Endothelial cell (in vitro differentiated cells): Measurements from ENCODE around the gene TLK2. TPM values are rescaled to one million over a fixed set of nuclear protein-coding genes. Genes with fewer than 3 reads are reported as not detected.
"Not testable (repeated sequence)": the region's sequence is repeated elsewhere in the genome, so short reads cannot be mapped to it uniquely, and the experiment has no call there.

ENCODE experiments used
- DNase-seq: peaks from one replicate; pipeline ENCODE4 v3.0.0; 2021; ENCODE audit warnings: low spot score
- H3K27ac Mint-ChIP-seq: one replicate; pipeline ENCODE4 v1.8.0; 2021; ENCODE audit warnings: mixed read lengths, inconsistent platforms; ENCODE audit not compliant: unreplicated experiment
- H3K27me3 Mint-ChIP-seq: one replicate; pipeline ENCODE4 v1.8.0; 2021; ENCODE audit warnings: mild to moderate bottlenecking, moderate library complexity, mixed read lengths, inconsistent platforms; ENCODE audit not compliant: unreplicated experiment
- H3K36me3 Mint-ChIP-seq: one replicate; pipeline ENCODE4 v1.8.0; 2021; ENCODE audit warnings: mild to moderate bottlenecking, low read depth, mixed read lengths, inconsistent platforms; ENCODE audit not compliant: unreplicated experiment
- H3K4me1 Mint-ChIP-seq: one replicate; pipeline ENCODE4 v1.8.0; 2021; ENCODE audit warnings: mild to moderate bottlenecking, mixed read lengths, inconsistent platforms; ENCODE audit not compliant: unreplicated experiment
- H3K4me3 Mint-ChIP-seq: one replicate; pipeline ENCODE4 v1.8.0; 2021; ENCODE audit warnings: mild to moderate bottlenecking, mixed read lengths, inconsistent platforms; ENCODE audit not compliant: unreplicated experiment
- H3K9me3 Mint-ChIP-seq: one replicate; pipeline ENCODE4 v1.8.0; 2021; ENCODE audit warnings: mixed read lengths, inconsistent platforms; ENCODE audit not compliant: unreplicated experiment
- total RNA-seq: library from RNA; stranded (reverse); fragmentation: NEBNext Ultra II Directional; extraction: Animal tissue kit (Norgen Biotek cat#: 25700); gene quantifications from one replicate; pipeline ENCODE4 v1.2.1, GENCODE V29; 2021; ENCODE audit not compliant: unreplicated experiment
- TF ChIP-seq, protein P1 (sequence below): fragments of 200-600 bp; sonication (generic); IDR thresholded peaks from one replicate; pipeline ENCODE4 v1.5.0; 2021; ENCODE audit warnings: antibody characterized with exemption; ENCODE audit not compliant: unreplicated experiment

TLK2 gene
- total RNA-seq, 1 donor from 2014 or later = 47.5 TPM

DNA sequence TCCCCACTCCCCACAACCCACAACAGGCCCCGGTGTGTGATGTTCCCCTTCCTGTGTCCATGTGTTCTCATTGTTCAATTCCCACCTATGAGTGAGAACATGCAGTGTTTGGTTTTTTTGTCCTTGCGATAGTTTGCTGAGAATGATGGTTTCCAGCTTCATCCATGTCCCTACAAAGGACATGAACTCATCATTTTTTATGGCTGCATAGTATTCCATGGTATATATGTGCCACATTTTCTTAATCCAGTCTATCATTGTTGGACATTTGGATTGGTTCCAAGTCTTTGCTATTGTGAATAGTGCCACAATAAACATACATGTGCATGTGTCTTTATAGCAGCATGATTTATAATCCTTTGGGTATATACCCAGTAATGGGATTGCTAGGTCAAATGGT is 82.3 kb downstream of the TLK2 start:
- H3K4me1 Mint-ChIP-seq, DNase-seq, H3K27me3 Mint-ChIP-seq, H3K9me3 Mint-ChIP-seq, H3K4me3 Mint-ChIP-seq, H3K27ac Mint-ChIP-seq: not testable (repeated sequence)
- peaks cover 23% of the 10 kb centered on the region for H3K36me3 Mint-ChIP-seq

DNA sequence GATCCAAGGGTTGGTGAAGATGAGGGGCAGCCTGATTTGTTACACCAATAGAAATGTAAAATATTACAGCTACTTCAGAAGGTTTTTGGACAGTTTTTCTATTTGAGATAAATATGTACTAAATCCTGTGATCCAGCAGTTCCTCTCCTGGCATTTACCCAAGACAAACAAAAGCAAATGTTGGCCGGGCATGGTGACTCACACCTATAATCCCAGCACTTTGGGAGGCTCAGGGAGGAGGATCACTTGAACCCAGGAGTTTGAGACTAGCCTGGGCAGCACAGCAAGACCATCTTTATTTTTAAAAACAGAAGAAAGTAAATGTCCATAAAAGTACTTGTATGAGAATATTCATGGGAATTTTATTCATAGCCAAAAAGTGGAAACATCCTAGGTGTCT is 84.0 kb downstream of the TLK2 start:
- Mint-ChIP-seq H3K9me3 (no peaks in the 10 kb centered on the region), H3K4me3 (no peak overlapping the region), H3K4me1 (peaks cover 2% of the 10 kb centered on the region), H3K36me3 (peaks cover 30% of the 10 kb centered on the region), H3K27ac (no peak overlapping the region), H3K27me3 (peaks cover 2% of the 10 kb centered on the region)
- no peak for DNase-seq
- TF ChIP-seq, protein P1, sequence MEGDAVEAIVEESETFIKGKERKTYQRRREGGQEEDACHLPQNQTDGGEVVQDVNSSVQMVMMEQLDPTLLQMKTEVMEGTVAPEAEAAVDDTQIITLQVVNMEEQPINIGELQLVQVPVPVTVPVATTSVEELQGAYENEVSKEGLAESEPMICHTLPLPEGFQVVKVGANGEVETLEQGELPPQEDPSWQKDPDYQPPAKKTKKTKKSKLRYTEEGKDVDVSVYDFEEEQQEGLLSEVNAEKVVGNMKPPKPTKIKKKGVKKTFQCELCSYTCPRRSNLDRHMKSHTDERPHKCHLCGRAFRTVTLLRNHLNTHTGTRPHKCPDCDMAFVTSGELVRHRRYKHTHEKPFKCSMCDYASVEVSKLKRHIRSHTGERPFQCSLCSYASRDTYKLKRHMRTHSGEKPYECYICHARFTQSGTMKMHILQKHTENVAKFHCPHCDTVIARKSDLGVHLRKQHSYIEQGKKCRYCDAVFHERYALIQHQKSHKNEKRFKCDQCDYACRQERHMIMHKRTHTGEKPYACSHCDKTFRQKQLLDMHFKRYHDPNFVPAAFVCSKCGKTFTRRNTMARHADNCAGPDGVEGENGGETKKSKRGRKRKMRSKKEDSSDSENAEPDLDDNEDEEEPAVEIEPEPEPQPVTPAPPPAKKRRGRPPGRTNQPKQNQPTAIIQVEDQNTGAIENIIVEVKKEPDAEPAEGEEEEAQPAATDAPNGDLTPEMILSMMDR = no peak

DNA sequence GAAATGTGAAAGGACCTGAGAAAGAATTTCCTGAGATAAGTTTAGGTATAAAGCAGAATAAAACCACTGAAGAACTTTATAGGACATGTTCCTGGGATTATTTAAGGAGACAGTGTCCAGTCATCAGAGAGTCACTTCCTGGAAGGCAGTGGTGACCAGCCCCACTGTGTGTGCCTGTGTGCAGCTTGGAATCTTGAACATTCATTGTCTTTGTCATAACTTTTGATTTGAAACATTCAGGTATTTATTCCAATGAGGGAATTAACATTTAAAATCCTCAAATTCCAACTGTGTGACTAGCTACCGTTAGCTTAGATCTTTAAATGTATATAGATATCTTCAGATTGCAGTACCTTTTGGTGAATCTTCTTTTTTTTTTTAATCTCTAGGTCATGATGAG is 87.2 kb downstream of the TLK2 start:
- Mint-ChIP-seq H3K4me3 (no peak overlapping the region), H3K36me3 (peaks cover 37% of the 10 kb centered on the region), H3K9me3 (no peaks in the 10 kb centered on the region), H3K4me1 (no peaks in the 10 kb centered on the region), H3K27me3 (peaks cover 2% of the 10 kb centered on the region), H3K27ac (no peak overlapping the region)
- no peak for DNase-seq
- TF ChIP-seq, protein P1 = no peak

DNA sequence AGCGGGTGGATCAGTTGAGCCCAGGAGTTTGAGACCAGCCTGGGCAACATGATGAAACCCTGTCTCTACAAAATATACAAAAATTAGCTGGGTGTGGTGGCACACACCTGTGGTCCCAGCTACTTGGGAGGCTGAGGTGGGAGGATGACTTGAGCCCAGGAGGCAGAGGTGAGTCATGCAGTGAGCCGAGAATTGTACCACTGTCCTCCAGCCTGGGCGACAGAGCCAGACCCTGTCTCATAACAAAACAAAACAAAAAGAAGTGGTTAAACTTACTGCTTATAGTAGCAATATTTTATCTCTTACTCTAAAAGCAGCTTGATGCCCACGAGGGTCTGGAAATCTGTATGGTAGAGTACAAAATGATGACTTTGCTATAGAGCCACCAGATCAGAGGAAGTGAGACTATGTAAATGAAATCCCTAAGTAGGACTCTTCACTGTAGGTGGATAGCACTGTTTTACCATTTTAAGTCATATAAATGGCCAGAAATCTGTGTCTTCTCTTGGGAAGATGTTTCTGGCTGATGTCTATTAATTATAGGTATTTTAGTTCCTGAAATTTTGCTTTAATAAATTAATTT is 88.5 kb downstream of the TLK2 start:
- Mint-ChIP-seq H3K9me3 (no peaks in the 10 kb centered on the region), H3K4me3 (no peak overlapping the region), H3K4me1 (no peaks in the 10 kb centered on the region), H3K27ac (no peak overlapping the region), H3K27me3 (peaks cover 2% of the 10 kb centered on the region), H3K36me3 (peaks cover 34% of the 10 kb centered on the region)
- DNase-seq = no peak
- TF ChIP-seq, protein P1 = no peak

DNA sequence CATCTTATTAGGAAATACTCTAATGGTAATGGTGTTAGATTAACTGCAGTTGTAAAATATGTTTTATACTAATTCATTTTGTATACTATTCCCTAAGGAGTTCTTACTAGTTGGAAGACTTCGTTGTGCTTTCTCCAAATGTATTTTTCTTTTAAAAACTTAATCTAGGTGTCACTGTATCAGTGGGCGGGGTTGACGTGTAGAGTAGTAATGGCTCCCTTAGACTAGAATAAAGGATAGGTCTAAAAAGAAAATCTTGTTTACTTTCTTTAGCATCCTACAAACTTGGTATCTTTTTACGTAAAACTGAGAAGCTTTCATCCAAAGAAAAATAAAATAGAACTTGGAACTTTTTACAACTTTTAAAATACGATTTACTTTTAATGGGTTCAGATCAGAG is 93.9 kb downstream of the TLK2 start:
- Mint-ChIP-seq H3K9me3 (no peaks in the 10 kb centered on the region), H3K27ac (no peak overlapping the region)

More for the DNA sequence above, 93.9 kb downstream of the TLK2 start:
- Mint-ChIP-seq H3K4me3 (no peak overlapping the region), H3K4me1 (peaks cover 6% of the 10 kb centered on the region), H3K27me3 (no peaks in the 10 kb centered on the region), H3K36me3 (peaks cover 15% of the 10 kb centered on the region)
- TF ChIP-seq, protein P1 = no peak
- no peak for DNase-seq
